Measurements from ENCODE around the gene CALD1. TPM values are rescaled to one million over a fixed set of nuclear protein-coding genes. Genes with fewer than 3 reads are reported as not detected.

CALD1 gene
- total RNA-seq, 2 experiments from 2014 or later: 2.1 to 2.2 TPM

- POLR2A ChIA-PET: no interaction called here
- Mint-ChIP-seq H3K27ac (no peak overlapping the region), H3K27me3 (no peaks in the 10 kb centered on the region), H3K9me3 (no peaks in the 10 kb centered on the region), H3K4me3 (no peak overlapping the region), H3K36me3 (ENCODE audit: low read depth) (no peaks in the 10 kb centered on the region), H3K4me1 (ENCODE audit: low read depth) (no peaks in the 10 kb centered on the region)
- ATAC-seq: no peak
- CTCF ChIA-PET: no interaction called here
- intact Hi-C loops (cut with micrococcal nuclease): no loop called here
- DNase-seq: no peak
- TF ChIP-seq CTCF (IDR thresholded peaks at IDR 0.05): no peak
Observed at GRCh38 chr7:134905375-134905774, 125.9 kb downstream of the CALD1 start.

GRCh38 chr7:134907000-134907399 lies 127.6 kb downstream of the CALD1 start:
- Mint-ChIP-seq H3K4me1 (ENCODE audit: low read depth) (no peaks in the 10 kb centered on the region), H3K27me3 (no peaks in the 10 kb centered on the region), H3K9me3 (no peaks in the 10 kb centered on the region), H3K27ac (no peak overlapping the region), H3K36me3 (ENCODE audit: low read depth) (no peaks in the 10 kb centered on the region), H3K4me3 (no peak overlapping the region)
- ChIA-PET POLR2A (no interaction called here), CTCF (no interaction called here)
- intact Hi-C loops (cut with micrococcal nuclease): no loop called here
- DNase-seq: no peak
- TF ChIP-seq CTCF (IDR thresholded peaks at IDR 0.05): no peak
- no peak for ATAC-seq

- intact Hi-C loops (cut with micrococcal nuclease): no loop called here
- no peak for DNase-seq
- Mint-ChIP-seq H3K36me3 (ENCODE audit: low read depth) (no peaks in the 10 kb centered on the region), H3K27ac (no peak overlapping the region), H3K4me3 (no peak overlapping the region), H3K4me1 (ENCODE audit: low read depth) (no peaks in the 10 kb centered on the region), H3K27me3 (no peaks in the 10 kb centered on the region), H3K9me3 (no peaks in the 10 kb centered on the region)
- ChIA-PET CTCF (no interaction called here), POLR2A (no interaction called here)
- ATAC-seq: no peak
- TF ChIP-seq CTCF (IDR thresholded peaks at IDR 0.05): no peak
Observed at GRCh38 chr7:134907639-134908038, 128.2 kb downstream of the CALD1 start.

- ATAC-seq: no peak
- CTCF ChIA-PET: no interaction called here
- no peak overlapping the region for H3K4me3 Mint-ChIP-seq
- H3K36me3 Mint-ChIP-seq (ENCODE audit: low read depth): no peaks in the 10 kb centered on the region
- H3K4me1 Mint-ChIP-seq (ENCODE audit: low read depth): no peaks in the 10 kb centered on the region
- POLR2A ChIA-PET: interaction anchor here (0.6 kb wide), 1 partner anchor 19 kb away, joined by 3 read pairs; no protein-coding TSS in a partner anchor
- intact Hi-C loops (cut with micrococcal nuclease): no loop called here
- DNase-seq: no peak
- H3K27ac Mint-ChIP-seq: no peak overlapping the region
- no peaks in the 10 kb centered on the region for H3K9me3 Mint-ChIP-seq
- H3K27me3 Mint-ChIP-seq: no peaks in the 10 kb centered on the region
- TF ChIP-seq CTCF (IDR thresholded peaks at IDR 0.05): no peak
Observed at GRCh38 chr7:134908289-134908688, 128.9 kb downstream of the CALD1 start.

GRCh38 chr7:134910214-134910890 lies 130.9 kb downstream of the CALD1 start:
- Mint-ChIP-seq H3K36me3 (ENCODE audit: low read depth) (no peaks in the 10 kb centered on the region), H3K27ac (no peak overlapping the region), H3K4me1 (ENCODE audit: low read depth) (no peaks in the 10 kb centered on the region), H3K27me3 (no peaks in the 10 kb centered on the region), H3K4me3 (no peak overlapping the region), H3K9me3 (no peaks in the 10 kb centered on the region)
- DNase-seq (no peak), ATAC-seq (no peak)
- no peak for TF ChIP-seq CTCF (IDR thresholded peaks at IDR 0.05)
- intact Hi-C loops (cut with micrococcal nuclease): no loop called here
- POLR2A ChIA-PET: no interaction called here
- CTCF ChIA-PET: no interaction called here
